Skeletal muscle tissue (tissue), 4 donors: ENCODE results near the gene MT1M. TPM values are rescaled to one million over a fixed set of nuclear protein-coding genes. Genes with fewer than 3 reads are reported as not detected.

Experiments used
- H3K27ac ChIP-seq: one replicate; pipeline ENCODE4 v1.7.0; 2013; ENCODE audit warnings: mild to moderate bottlenecking, low read depth, low read length, inconsistent platforms
- H3K27me3 ChIP-seq, 3 donors: one replicate each; pipeline ENCODE4 v1.7.0; 2013; ENCODE audit warnings: low read length in 3 of 3; ENCODE audit not compliant: control insufficient read depth in 3 of 3, insufficient read depth in 3 of 3
- H3K36me3 ChIP-seq, 3 donors: one replicate each; pipeline ENCODE4 v1.7.0; 2013; ENCODE audit warnings: low read length in 3 of 3; ENCODE audit not compliant: control insufficient read depth in 3 of 3, insufficient read depth in 3 of 3
- H3K4me1 ChIP-seq, 3 donors: one replicate each; pipeline ENCODE4 v1.7.0; 2013; ENCODE audit warnings: low read length in 3 of 3, mild to moderate bottlenecking in 3 of 3; ENCODE audit not compliant: control insufficient read depth in 3 of 3, insufficient read depth in 3 of 3
- H3K4me3 ChIP-seq, 3 donors: one replicate each; pipeline ENCODE4 v1.7.0; 2013; ENCODE audit warnings: low read length in 3 of 3
- H3K9ac ChIP-seq, 3 donors: one replicate each; pipeline ENCODE4 v1.7.0; 2013; ENCODE audit warnings: low read length in 3 of 3, mild to moderate bottlenecking in 3 of 3, moderate library complexity in 2 of 3, low read depth in 1 of 3
- H3K9me3 ChIP-seq, 3 donors: one replicate each; pipeline ENCODE4 v1.7.0; 2013; ENCODE audit warnings: low read length in 3 of 3; ENCODE audit not compliant: control insufficient read depth in 3 of 3
- total RNA-seq: library from RNA; depleted of rRNA; stranded (reverse); fragments of >200 nt; gene quantifications from one replicate; pipeline ENCODE4 v1.2.3, GENCODE V29; 2014
- donor health status: Osteomylitis.

MT1M gene
- total RNA-seq, 1 donor from 2014 or later, result 2.1 TPM

- Histone ChIP-seq H3K4me3 (peak overlapping the region in 2 of 3 donors; percentile 24 to 64), H3K27me3 (peaks cover 17 to 43% (median 30%) of the 10 kb centered on the region in 3 donors), H3K27ac (no peak overlapping the region)
Observed at GRCh38 chr16:56643833-56644232, 11.4 kb downstream of the MT1M start.

GRCh38 chr16:56645311-56645710 is 12.9 kb downstream of the MT1M start:
- Histone ChIP-seq H3K4me3 (no peak overlapping the region), H3K9me3 (no peaks in the 10 kb centered on the region), H3K4me1 (peaks cover 9 to 10% (median 9%) of the 10 kb centered on the region in 3 donors), H3K9ac (no peak overlapping the region), H3K27me3 (peaks cover 22 to 37% (median 23%) of the 10 kb centered on the region in 3 donors), H3K36me3 (no peaks in the 10 kb centered on the region), H3K27ac (no peak overlapping the region)

More at GRCh38 chr16:56643833-56644232, 11.4 kb downstream of the MT1M start:
- Histone ChIP-seq H3K36me3 (no peaks in the 10 kb centered on the region), H3K9me3 (no peaks in the 10 kb centered on the region), H3K9ac (peak overlapping the region in 1 of 3 donors; percentile 66), H3K4me1 (peaks cover 10 to 17% (median 12%) of the 10 kb centered on the region in 3 donors)

GRCh38 chr16:56645838-56646237 is 13.4 kb downstream of the MT1M start:
- H3K4me1 ChIP-seq, result peaks cover 9 to 10% (median 9%) of the 10 kb centered on the region in 3 donors
- no peak overlapping the region for H3K9ac ChIP-seq
- H3K36me3 ChIP-seq, result no peaks in the 10 kb centered on the region
- H3K4me3 ChIP-seq, result no peak overlapping the region
- H3K9me3 ChIP-seq, result no peaks in the 10 kb centered on the region
- H3K27ac ChIP-seq, result no peak overlapping the region
- peaks cover 22 to 33% (median 23%) of the 10 kb centered on the region in 3 donors for H3K27me3 ChIP-seq

GRCh38 chr16:56647641-56648431 is 15.4 kb downstream of the MT1M start:
- Histone ChIP-seq H3K4me1 (peaks cover 9 to 10% (median 9%) of the 10 kb centered on the region in 3 donors), H3K27me3 (peaks cover 18 to 33% (median 22%) of the 10 kb centered on the region in 3 donors), H3K36me3 (no peaks in the 10 kb centered on the region), H3K9ac (no peak overlapping the region), H3K9me3 (no peaks in the 10 kb centered on the region), H3K27ac (no peak overlapping the region), H3K4me3 (no peak overlapping the region)

- H3K4me1 ChIP-seq, result no peaks in the 10 kb centered on the region
- peaks cover 10 to 24% (median 22%) of the 10 kb centered on the region in 3 donors for H3K27me3 ChIP-seq
- no peaks in the 10 kb centered on the region for H3K9me3 ChIP-seq
- H3K9ac ChIP-seq, result no peak overlapping the region
- no peak overlapping the region for H3K27ac ChIP-seq
- H3K4me3 ChIP-seq, result no peak overlapping the region
- no peaks in the 10 kb centered on the region for H3K36me3 ChIP-seq
Observed at GRCh38 chr16:56649271-56649670, 16.8 kb downstream of the MT1M start.

GRCh38 chr16:56649820-56650219 is 17.4 kb downstream of the MT1M start:
- peaks cover 4 to 22% (median 19%) of the 10 kb centered on the region in 3 donors for H3K27me3 ChIP-seq

GRCh38 chr16:56651586-56651985 is 19.1 kb downstream of the MT1M start, which contains the start of gene MT1B:
Gene MT1B (plus strand): TSS chr16:56651886. CDS start chr16:56651954, 68 bp downstream.
- Histone ChIP-seq H3K36me3 (no peaks in the 10 kb centered on the region), H3K9ac (no peak within 1 kb of the TSS), H3K4me1 (no peaks in the 10 kb centered on the region), H3K27ac (no peak within 1 kb of the TSS), H3K27me3 (peaks cover 0 to 19% (median 16%) of the 10 kb centered on the region in 3 donors), H3K4me3 (no peak within 1 kb of the TSS), H3K9me3 (no peaks in the 10 kb centered on the region)

More at GRCh38 chr16:56649820-56650219, 17.4 kb downstream of the MT1M start:
- no peaks in the 10 kb centered on the region for H3K36me3 ChIP-seq
- H3K27ac ChIP-seq, result no peak overlapping the region
- no peak overlapping the region for H3K4me3 ChIP-seq
- H3K9me3 ChIP-seq, result no peaks in the 10 kb centered on the region
- H3K9ac ChIP-seq, result no peak overlapping the region
- no peaks in the 10 kb centered on the region for H3K4me1 ChIP-seq

- Histone ChIP-seq H3K4me3 (no peak overlapping the region), H3K9ac (no peak overlapping the region), H3K4me1 (peaks cover 0 to 5% (median 4%) of the 10 kb centered on the region in 3 donors), H3K9me3 (no peaks in the 10 kb centered on the region), H3K36me3 (no peaks in the 10 kb centered on the region), H3K27me3 (peaks cover 0 to 16% (median 15%) of the 10 kb centered on the region in 3 donors), H3K27ac (no peak overlapping the region)
Observed at GRCh38 chr16:56652600-56652999, 20.1 kb downstream of the MT1M start.

- Histone ChIP-seq H3K4me3 (no peak overlapping the region), H3K36me3 (no peaks in the 10 kb centered on the region), H3K27ac (no peak overlapping the region), H3K4me1 (peaks cover 4 to 11% (median 10%) of the 10 kb centered on the region in 3 donors), H3K9ac (no peak overlapping the region), H3K9me3 (no peaks in the 10 kb centered on the region), H3K27me3 (peaks cover 4 to 19% (median 14%) of the 10 kb centered on the region in 3 donors)
Observed at GRCh38 chr16:56653218-56653617, 20.8 kb downstream of the MT1M start.
